ENCODE measurements around the gene LAMTOR4.
A peak's percentile ranks its signal among the peaks of the same experiment; 100 is the strongest.
"Not testable (repeated sequence)": the region's sequence is repeated elsewhere in the genome, so short reads cannot be mapped to it uniquely, and the experiment has no call there.

LAMTOR4 gene

GRCh38 chr7:100130608-100131453, 17.9 kb upstream of the LAMTOR4 start:
- TF ChIP-seq CTCF (conservative IDR thresholded peaks at IDR 0.05; ENCODE audit: low read depth, low read length) = peak; percentile 79
- peak overlapping the region; percentile 35 for H3K4me3 ChIP-seq (ENCODE audit: low read depth, low read length)
- peak; percentile 61 for DNase-seq (ENCODE audit: low read depth)

- no peak for DNase-seq (ENCODE audit: low read depth)
- TF ChIP-seq CTCF (conservative IDR thresholded peaks at IDR 0.05; ENCODE audit: low read depth, low read length) = no peak
- no peak overlapping the region for H3K4me3 ChIP-seq (ENCODE audit: low read depth, low read length)
Observed at GRCh38 chr7:100132126-100132525, 16.6 kb upstream of the LAMTOR4 start.

- peak; percentile 98 for TF ChIP-seq CTCF (conservative IDR thresholded peaks at IDR 0.05; ENCODE audit: low read depth, low read length)
- peak; percentile 81 for DNase-seq (ENCODE audit: low read depth)
- H3K4me3 ChIP-seq (ENCODE audit: low read depth, low read length) = no peak overlapping the region
Observed at GRCh38 chr7:100132697-100133151, 16.0 kb upstream of the LAMTOR4 start.

- no peak for DNase-seq (ENCODE audit: low read depth)
- no peak overlapping the region for H3K4me3 ChIP-seq (ENCODE audit: low read depth, low read length)
- TF ChIP-seq CTCF (conservative IDR thresholded peaks at IDR 0.05; ENCODE audit: low read depth, low read length) = no peak
Observed at GRCh38 chr7:100137851-100138760, 10.6 kb upstream of the LAMTOR4 start.

GRCh38 chr7:100141555-100141949, 7.2 kb upstream of the LAMTOR4 start:
- no peak for DNase-seq (ENCODE audit: low read depth)
- no peak for TF ChIP-seq CTCF (conservative IDR thresholded peaks at IDR 0.05; ENCODE audit: low read depth, low read length)
- H3K4me3 ChIP-seq (ENCODE audit: low read depth, low read length) = no peak overlapping the region

- H3K4me3 ChIP-seq (ENCODE audit: low read depth, low read length) = no peak overlapping the region
- no peak for TF ChIP-seq CTCF (conservative IDR thresholded peaks at IDR 0.05; ENCODE audit: low read depth, low read length)
- DNase-seq (ENCODE audit: low read depth) = no peak
Observed at GRCh38 chr7:100142461-100142860, 6.3 kb upstream of the LAMTOR4 start.

GRCh38 chr7:100146350-100146749, 2.4 kb upstream of the LAMTOR4 start:
- peak; percentile 39 for DNase-seq (ENCODE audit: low read depth)
- H3K4me3 ChIP-seq (ENCODE audit: low read depth, low read length) = not testable (repeated sequence)

Measured in choroid plexus epithelial cell (primary cell).